CD4-positive, alpha-beta T cell treated with Interferon gamma for 1 hour (primary cell): ENCODE data around the gene RPS6KB2.

Experiments
- DNase-seq: peaks from one replicate; pipeline ENCODE4 v3.0.0-alpha.2; 2020

The RPS6KB2 gene

GRCh38 chr11:67428052-67429001 lies at the start of gene RPS6KB2:
Gene RPS6KB2, plus strand, starts transcription at chr11:67428494. Its CDS starts 52 bp downstream, at chr11:67428546.
- DNase-seq = peak; percentile 96

DNA sequence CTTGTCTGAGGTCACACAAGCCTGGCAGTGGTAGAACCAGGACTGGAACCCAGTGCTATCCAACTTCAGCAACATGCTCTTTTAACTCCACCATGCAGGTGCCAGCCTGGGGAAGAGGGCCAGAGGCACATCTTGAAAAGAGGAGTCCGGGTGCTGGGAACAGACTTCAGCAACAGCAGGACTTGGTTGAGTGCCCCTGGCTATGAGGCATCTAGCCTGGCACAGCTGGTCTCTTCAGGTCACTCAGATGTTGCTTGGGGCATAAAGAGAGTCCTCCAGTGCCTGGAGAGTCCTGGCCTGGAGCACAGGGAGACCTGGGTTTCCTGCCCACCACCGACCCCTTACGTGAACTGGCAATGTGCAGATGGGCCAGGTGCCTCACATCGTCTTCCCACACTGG lies 49.8 kb upstream of the RPS6KB2 start:
- no peak for DNase-seq

DNA sequence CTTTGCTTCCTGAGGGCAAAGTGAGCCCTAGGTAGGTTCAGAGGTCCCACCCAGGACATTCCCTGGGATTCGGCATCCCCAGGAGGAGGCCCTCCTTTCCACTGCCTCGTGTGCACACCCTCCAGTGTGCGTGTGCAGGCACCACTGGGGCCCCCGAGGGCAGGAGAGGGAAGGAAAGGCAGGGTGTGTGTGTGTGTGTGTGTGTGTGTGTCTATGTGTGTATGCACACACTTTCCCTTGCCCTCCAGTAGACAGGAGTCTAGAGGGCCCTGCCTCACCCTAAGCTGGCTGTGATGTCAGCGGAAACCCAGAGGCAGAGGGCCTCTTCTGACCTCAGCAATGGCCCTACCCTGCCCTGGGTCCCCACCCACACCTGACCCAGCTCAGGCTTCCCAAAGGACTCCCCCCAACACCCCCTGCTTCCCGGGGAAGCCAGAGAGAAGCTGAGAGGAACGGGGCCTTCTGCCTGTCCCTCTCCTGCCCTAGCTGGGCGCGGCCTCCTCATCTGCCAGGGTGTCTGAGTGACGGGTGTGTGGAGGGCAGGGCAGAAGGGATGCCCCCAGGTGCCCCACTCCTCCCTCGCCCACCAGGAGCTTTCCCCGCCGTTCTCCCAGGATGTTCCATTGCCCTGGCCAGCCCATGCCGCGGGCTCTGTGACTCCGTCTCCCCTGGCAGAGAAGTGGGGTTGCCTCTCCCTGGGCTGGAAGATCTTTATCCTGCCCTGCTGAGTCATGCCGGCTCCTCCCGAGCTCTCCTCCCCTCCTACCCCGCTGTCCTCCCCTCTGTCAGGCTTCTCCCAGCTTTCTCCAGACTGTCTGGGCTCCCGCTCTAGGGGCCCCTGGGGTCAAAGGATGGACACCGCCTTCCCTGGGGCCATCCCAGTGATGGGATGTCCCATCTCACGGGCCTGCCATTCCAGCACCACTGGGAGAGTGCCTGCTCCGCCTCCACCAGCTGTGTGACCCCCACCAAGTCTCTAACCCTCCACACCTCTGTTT lies 48.9 kb upstream of the RPS6KB2 start:
- DNase-seq = no peak

DNA sequence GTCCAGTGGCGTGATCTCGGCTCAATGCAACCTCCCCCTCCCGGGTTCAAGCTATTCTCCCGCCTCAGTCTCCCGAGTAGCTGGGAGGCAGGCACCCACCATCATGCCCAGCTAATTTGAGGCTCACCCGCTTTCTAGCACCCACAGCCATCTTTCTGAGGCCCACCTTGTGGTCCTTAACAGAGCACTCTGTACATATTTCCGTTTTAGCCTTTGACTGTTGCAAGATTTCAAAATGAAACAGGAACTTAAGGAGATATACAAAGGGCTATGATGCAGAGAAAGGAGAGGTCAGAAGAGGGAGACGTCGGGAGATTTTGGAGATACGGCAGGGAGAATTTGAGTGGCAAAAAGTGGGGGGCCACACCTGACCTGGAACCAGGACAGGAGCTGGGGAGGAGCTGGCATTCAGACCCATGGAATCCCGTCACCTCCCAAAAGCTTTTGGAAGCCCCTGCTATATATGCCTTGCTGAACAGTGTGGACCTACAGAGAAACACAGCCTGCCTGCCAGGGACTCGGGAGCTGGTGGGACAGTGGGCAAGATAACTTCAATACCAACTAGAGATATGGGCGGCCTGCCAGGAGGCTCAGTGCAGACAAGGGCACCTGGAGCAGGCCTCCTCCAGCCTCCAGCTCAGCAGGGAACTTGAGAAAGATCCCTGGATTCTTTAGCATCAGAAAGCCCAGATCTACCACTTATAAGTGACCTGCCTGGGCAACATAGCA lies 46.9 kb upstream of the RPS6KB2 start:
- DNase-seq = no peak

DNA sequence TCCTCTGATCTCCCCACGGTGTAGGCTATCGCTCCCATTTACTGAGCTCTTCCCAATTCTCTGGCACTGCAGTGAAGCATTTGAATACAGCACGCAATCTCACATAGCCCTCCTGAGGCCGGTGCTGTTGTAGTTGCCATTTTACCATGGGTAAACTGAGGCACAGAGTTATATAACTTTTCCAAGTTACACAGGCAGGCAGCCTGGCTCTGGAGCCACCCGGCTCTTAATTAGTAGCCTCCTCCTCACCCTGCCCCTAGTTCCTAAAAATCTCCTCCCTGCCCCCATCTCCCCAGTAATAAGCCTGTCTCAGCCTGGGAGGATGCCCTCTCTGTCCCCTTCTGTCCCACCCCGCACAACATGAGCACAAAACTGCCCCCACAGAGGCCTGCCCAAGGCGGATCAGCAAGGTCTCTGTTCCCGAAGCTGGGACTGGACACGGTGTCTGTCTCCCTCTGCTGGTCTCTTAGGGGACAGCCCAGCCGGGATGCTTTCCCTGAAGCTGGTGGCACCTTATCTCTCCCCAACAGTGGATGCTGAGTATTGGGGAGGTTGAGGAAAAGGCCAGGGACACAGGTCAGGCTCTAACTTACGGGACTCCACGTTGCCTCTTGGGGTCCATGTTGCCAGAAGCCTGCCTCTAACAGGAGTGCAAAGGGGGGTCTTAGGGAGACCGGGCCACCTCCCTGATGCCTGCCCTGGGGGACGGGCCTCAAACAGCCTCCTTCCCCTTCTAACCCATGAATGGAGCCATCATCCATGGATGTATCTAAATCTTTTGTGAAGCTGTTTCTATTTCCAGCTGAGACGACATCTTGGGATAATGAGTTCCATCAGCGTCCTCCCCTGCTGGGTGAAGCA lies 45.8 kb upstream of the RPS6KB2 start:
- DNase-seq = peak; percentile 81

- DNase-seq = no peak
Observed at GRCh38 chr11:67384851-67385366, 43.4 kb upstream of the RPS6KB2 start.

DNA sequence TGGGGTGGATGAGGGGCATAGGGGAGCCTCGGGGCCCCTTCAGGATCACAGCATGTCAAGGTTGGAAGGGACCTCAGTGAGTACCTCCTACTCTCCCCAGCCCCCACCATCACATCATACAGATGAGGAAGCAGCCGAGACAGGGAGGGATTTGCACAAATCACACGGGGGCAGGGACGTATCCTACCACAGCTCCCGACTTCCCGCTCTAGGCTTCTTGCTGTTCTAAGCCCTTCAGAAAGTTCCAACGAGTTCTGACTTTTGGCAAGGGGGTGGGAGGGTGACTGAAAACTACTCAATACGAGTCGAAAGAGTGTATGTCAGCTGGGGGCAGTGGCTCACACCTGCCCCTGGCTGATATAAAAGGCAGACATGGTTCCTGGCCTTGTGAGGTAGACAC lies 41.2 kb upstream of the RPS6KB2 start:
- DNase-seq = no peak

DNA sequence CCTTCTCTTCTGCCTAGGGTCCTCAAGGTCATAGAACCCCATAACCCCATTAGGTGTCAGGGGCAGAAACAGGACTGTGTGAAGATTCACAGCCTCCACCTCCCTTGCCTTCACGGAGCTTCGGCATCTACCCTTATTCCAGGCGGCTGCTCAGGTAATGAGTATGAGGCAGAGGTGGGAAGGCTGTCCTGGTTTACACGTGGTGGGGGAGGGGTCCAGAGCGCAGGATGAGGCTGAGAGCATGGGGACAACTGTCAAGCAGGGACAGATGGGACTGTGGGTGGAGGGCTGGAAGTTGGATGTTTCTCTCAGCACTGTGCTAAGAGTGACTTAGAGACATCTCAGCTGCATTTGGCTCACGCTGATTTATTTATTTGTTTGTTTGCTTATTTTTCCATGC lies 40.8 kb upstream of the RPS6KB2 start:
- DNase-seq = no peak

DNA sequence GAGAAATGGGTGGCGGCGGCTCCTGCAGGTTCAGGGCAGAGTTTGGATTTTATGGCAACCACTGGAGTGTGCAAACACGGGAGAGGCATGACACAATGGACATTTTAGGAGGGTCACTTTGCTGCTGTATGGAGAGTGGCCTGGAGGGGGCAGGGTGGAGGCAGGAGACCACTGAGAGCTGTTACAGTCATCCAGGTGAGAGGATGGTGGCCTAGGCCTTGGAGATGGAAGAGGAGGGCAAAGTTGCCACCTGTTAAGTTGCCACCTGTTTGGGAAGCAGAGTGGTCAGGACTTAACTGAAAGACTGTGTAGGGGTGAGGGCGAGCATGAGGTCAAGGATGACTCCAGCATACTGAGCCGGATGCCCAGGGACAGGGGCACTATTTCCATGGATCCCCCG lies 38.8 kb upstream of the RPS6KB2 start:
- DNase-seq = peak; percentile 60

GRCh38 chr11:67390947-67391303 lies 37.4 kb upstream of the RPS6KB2 start:
- no peak for DNase-seq

DNA sequence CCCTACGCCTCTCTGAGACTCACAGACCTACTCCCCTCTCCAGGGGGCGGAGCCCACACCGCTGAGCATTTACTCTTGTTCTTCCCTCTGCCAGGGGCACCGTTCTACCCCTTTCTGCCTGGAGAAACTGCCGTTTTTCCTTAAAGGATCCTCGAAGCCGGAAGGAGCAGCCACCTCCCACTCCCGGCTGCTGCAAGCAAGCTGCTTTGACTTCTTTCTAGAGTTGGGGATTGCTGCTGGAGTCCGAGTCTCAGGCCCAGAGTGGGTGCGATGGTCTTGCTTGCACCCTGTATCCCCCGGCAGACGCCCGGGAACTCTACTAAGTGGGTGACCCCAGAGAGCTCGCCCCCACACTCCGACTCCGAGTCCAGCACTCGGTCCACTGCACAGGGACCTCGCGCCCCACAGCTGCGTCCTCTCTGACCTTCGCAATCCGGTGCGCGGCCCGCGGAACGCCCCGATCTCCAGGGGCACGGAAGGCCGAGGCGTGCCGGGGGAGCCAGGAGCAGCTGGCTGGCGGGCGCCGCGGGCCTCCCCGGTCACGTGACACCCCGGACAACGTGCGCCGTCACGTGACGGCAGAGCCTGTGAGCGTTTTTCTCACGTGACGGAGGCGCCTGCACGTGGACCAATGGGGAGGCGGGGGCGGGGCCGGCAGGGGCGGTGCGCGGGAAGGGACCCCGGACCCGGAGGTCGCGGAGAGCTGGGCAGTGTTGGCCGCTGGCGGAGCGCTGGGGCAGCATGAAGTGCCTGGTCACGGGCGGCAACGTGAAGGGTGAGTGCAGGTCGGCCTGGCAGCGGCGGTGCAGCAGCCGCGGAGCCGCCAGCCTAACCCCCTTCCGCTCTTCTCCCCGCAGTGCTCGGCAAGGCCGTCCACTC lies 36.8 kb upstream of the RPS6KB2 start, which contains the start of gene RAD9A:
TSS of gene RAD9A (plus strand) at position 683 of the 879 bp plus-strand sequence. CDS start at position 742, 59 bp downstream.
- peak; percentile 91 for DNase-seq

DNA sequence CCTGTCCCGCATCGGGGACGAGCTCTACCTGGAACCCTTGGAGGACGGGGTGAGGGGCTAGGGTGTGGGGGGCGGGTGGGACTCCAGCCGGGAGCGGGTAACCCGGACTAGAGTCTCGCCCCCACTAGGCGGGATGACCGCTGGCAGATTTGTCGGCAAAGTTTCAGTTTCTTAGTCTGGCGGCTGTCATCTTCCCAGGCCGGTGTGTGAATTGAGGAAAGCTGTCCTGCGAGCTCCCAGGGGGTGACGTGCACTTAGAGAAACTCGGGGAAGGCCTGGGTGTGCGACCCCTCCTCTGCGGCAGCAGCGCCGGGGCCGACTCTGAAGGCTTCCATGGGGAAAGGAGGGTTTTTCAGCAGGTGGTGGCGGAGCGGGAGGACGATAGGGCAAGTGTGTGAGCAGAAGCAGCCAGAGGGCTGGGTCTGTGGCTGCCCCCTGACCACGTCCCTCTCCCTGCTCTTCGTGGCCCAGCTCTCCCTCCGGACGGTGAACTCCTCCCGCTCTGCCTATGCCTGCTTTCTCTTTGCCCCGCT lies 36.0 kb upstream of the RPS6KB2 start:
- DNase-seq = no peak

DNA sequence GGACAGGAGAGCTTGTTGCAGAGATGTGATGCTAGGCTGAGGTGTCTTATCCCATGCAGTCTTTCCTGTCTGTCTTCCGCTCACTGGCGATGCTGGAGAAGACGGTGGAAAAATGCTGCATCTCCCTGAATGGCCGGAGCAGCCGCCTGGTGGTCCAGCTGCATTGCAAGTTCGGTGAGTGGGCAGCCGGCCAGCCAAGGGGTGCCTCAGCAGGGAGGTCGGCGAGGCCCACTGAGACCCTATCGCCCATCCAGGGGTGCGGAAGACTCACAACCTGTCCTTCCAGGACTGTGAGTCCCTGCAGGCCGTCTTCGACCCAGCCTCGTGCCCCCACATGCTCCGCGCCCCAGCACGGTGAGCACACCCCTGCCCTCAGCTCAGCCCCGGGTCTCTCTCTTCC lies 34.9 kb upstream of the RPS6KB2 start:
- no peak for DNase-seq

DNA sequence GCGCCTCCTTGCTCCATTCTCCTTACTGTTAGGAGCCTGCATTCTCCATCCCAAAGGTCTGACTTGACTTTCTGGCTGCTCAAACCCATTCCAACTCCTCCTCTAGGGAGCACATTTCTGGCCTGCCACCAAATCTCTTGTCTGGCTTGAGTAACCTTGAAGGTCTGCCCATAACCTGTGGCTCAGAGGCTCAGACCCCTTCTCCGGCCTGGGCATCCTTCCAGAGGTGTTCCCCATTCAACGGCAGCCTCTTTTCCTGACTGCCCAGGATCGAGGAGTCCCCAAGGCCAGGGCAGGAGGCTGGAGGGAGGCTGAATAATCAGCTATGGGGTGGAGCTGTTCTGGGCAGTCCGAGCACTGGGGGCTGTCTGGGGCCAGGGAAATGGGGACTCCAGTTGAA lies 34.3 kb upstream of the RPS6KB2 start:
- DNase-seq = no peak

GRCh38 chr11:67395555-67396258 lies 32.6 kb upstream of the RPS6KB2 start:
- no peak for DNase-seq

GRCh38 chr11:67396259-67396581 lies 32.1 kb upstream of the RPS6KB2 start:
- DNase-seq = no peak

GRCh38 chr11:67396587-67397389 lies 31.5 kb upstream of the RPS6KB2 start:
- DNase-seq = peak; percentile 32

DNA sequence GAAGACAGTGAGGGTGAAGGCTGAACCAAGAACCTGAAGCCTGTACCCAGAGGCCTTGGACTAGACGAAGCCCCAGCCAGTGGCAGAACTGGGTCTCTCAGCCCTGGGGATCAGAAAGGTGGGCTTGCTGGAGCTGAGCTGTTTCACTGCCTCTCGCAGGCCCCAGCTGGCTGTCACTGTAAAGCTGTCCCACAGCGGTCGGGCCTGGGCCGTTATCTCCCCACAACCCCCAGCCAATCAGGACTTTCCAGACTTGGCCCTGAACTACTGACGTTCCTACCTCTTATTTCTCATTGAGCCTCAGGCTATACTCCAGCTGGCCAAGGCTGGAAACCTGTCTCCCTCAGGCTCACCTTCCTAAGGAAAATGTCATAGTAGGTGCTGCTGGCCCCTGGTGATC lies 30.8 kb upstream of the RPS6KB2 start:
- no peak for DNase-seq
